OCI-LY1 (cell line): ENCODE data around the gene CPA3.

ENCODE experiments used
- CTCF ChIP-seq: fragments of 200-600 bp; sonication (generic), shearing (Covaris generic); IDR thresholded peaks from 2 replicates; pipeline ENCODE4 v1.5.1; 2017; ENCODE audit warnings: mild to moderate bottlenecking, antibody characterized with exemption, low read length, moderate library complexity, mixed read lengths
- EZH2 ChIP-seq: fragments of 200-600 bp; sonication (generic), shearing (Covaris generic); IDR thresholded peaks from 2 replicates; pipeline ENCODE4 v1.8.0; 2017; ENCODE audit warnings: borderline replicate concordance, mixed run types, mild to moderate bottlenecking, antibody characterized with exemption, low read length, moderate library complexity, mixed read lengths

- TF ChIP-seq CTCF (no peak), EZH2 (no peak)
Observed at GRCh38 chr3:148857316-148857715, 7.8 kb upstream of the CPA3 start.
